Measurements from ENCODE around the gene GAP43.

The GAP43 gene

DNA sequence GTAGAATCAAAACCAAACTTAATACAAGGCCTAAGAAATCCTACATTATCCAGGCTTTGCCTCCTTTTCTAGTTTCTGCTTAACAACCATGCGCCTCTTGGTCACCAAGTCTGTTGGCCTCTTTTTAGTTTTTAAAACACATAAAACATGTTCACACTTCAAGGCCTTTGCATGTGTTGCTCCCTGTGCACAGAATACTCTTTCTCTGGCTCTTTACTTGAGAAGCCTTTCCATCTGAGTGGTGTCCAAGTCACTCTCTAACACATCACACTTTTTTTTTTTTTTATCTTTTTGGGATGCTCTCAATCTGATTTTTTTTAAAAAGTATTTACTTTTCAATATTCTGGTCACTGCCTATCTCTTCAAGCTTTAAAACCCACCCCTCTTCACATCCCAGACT is 14.9 kb downstream of the GAP43 start:
- TF ChIP-seq, protein P1, sequence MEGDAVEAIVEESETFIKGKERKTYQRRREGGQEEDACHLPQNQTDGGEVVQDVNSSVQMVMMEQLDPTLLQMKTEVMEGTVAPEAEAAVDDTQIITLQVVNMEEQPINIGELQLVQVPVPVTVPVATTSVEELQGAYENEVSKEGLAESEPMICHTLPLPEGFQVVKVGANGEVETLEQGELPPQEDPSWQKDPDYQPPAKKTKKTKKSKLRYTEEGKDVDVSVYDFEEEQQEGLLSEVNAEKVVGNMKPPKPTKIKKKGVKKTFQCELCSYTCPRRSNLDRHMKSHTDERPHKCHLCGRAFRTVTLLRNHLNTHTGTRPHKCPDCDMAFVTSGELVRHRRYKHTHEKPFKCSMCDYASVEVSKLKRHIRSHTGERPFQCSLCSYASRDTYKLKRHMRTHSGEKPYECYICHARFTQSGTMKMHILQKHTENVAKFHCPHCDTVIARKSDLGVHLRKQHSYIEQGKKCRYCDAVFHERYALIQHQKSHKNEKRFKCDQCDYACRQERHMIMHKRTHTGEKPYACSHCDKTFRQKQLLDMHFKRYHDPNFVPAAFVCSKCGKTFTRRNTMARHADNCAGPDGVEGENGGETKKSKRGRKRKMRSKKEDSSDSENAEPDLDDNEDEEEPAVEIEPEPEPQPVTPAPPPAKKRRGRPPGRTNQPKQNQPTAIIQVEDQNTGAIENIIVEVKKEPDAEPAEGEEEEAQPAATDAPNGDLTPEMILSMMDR (IDR thresholded peaks at IDR 0.05; ENCODE audit: extremely low read depth, missing control alignments) = no peak
- no peak for DNase-seq (ENCODE audit: low spot score)

DNA sequence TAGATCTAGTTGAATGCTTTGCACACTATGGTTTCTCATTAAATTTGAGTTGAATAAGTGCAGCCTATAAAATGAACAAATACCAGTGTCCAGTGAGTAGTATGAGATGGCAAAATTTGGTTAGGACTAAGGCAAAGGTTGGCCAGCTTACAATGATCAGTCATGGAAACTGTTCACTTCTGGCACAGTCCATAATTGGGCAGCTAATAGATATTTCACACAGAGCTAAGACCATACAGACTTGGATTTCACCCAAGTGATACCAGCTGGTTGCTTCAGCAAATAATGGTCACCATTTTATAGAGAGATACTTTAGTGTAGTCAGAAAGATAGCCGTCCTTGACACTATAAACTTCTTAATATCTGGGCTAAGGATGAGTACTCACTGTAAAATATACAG is 15.7 kb downstream of the GAP43 start:
- no peak for DNase-seq (ENCODE audit: low spot score)
- TF ChIP-seq, protein P1 (IDR thresholded peaks at IDR 0.05; ENCODE audit: extremely low read depth, missing control alignments) = no peak

DNA sequence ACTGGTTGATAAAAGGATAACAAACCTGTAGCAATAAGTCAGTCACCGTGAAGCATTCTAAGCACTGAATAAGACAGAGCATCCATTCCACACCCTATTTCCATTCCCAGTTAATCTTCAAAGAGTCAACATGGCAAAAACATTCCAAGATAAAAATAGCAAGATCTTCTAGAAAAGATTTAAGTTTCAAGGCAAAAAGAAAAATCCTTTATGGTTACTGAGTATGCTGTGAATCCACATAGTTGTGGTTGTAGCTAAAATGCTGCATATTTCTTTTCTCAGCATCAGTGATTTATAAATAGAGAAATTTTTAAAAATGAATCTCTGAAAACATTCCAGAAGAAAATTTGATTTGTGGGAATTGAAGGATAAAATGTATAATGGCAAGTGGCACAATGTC is 21.1 kb downstream of the GAP43 start:
- TF ChIP-seq, protein P1 (IDR thresholded peaks at IDR 0.05; ENCODE audit: extremely low read depth, missing control alignments) = no peak

DNA sequence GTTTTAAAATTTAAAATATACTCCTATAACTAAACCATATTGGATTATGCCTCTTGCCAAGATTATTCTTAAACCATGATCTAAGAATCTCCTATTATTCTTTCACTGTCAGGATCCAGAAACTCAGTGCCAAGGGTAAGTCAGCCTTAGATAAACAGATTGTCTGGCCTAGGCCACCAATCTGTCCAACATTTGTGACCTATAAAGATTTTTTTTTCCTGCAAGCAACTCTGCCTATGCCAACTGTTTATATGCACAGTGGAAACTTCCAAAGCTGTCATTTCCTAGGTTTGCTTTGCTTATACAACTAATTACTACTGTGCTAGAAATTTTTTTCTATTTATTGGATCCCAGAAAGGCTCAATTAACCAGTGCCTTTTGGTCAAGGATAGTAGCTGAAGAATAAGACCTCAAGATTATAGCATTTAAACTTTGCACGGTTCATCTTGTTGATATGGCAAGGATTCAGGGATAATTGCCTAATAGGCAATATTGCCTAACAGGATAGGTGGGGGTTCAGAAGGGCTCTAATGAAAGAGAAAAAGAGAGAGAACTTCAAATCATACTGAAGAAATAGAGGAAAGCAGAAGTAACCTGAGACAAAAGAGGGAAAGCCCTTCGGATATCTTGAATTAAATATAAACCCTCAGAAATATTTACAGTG is 22.8 kb downstream of the GAP43 start:
- DNase-seq (ENCODE audit: low spot score) = no peak
- TF ChIP-seq, protein P1 (IDR thresholded peaks at IDR 0.05; ENCODE audit: extremely low read depth, missing control alignments) = no peak

More for the DNA sequence above, 21.1 kb downstream of the GAP43 start:
- DNase-seq (ENCODE audit: low spot score) = no peak

DNA sequence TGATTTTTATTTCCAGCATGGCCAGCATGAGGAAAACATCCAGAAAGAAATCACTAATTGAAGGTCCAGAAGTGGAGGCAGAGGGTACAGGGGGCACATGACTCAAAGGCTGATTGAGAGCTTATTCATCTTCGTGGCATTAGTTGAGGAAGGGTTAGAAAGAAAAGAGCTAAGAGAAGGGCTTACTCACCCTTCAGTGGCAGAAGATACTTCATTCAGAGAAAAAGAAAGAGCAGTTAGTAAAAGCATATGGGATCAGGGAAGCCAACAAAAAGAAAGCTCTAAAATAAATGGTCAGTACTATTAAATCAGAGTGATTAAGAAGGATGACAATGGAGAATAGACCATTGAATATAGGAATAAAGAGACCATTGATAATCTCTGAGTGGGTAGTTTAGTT is 25.2 kb downstream of the GAP43 start:
- TF ChIP-seq, protein P1 (IDR thresholded peaks at IDR 0.05; ENCODE audit: extremely low read depth, missing control alignments) = no peak
- DNase-seq (ENCODE audit: low spot score) = no peak

DNA sequence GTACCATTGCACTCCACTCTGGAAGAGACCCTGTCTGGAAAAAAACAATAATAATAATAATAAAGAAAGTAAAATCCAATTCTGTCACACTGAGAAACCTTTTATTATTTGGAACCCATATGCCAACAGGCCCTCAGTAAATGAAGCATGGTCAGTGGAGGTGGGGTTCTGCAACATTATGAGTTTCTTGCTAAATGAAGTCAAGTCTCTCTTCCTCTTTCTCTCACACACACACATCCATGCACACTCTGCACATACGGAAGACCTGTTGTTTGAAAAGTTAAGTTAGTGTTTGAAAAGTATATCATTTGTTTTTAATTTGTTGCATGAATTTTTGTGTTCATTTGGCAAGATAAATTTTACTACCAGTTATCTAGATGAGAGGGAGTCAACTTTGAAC is 27.8 kb downstream of the GAP43 start:
- no peak for DNase-seq (ENCODE audit: low spot score)
- TF ChIP-seq, protein P1 (IDR thresholded peaks at IDR 0.05; ENCODE audit: extremely low read depth, missing control alignments) = no peak

DNA sequence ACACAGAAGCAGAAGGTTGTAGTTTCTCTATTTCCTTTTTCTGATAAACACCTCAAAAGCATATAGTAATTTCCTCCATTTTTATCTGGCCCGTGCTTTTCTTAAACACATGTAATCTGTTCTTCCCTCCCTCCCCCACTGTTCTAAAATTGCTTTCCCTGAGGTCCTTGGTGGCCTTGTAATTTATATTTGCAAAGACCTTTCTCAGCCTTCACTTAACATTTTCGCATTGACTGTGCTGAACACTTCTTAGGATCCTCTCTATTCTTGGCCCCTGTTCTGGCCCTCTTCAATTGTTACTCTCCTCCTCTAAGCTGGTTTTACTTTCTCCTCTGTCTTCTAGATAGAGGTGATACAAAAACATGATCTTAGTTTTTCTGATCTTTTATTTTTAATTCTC is 28.3 kb downstream of the GAP43 start:
- TF ChIP-seq, protein P1 (IDR thresholded peaks at IDR 0.05; ENCODE audit: extremely low read depth, missing control alignments) = no peak
- DNase-seq (ENCODE audit: low spot score) = no peak

Data from GM20000 (cell line).